HCT116 (cell line): ENCODE data around the gene SIL1. TPM values are rescaled to one million over a fixed set of nuclear protein-coding genes. Genes with fewer than 3 reads are reported as not detected.

Experiments
- ATAC-seq: fragments of 200-7000 bp; cut with Tn5 transposase; 2 replicates; pipeline ENCODE4 v1.9.1; 2020; ENCODE audit warnings: mild to moderate bottlenecking, moderate library complexity
- BruUV-seq: library from RNA; stranded (reverse); fragments of 400-500 nt; replicated peaks from 2 replicates; lab custom pipeline; 2021; lab: Mats Ljungman, UMichigan
- CTCF ChIA-PET: fragments of 300-600 bp; sonication (Branson Sonifier 250); formaldehyde crosslinking; loops from one replicate; lab custom pipeline; 2021; ENCODE audit warnings: antibody characterized with exemption; lab: Charles Lee
- POLR2A ChIA-PET: fragments of 300-600, 350-600 bp; sonication (Branson Sonifier 250); formaldehyde crosslinking; loops from one replicate; lab custom pipeline; 2021; ENCODE audit warnings: antibody characterized with exemption; lab: Charles Lee
- RAD21 ChIA-PET, 2 experiments: fragments of 300-600 bp; sonication (Branson Sonifier 250); formaldehyde crosslinking; loops; one replicate each; lab custom pipeline; 2023; ENCODE audit warnings: low total read pairs in 2 of 2; ENCODE audit not compliant: uncharacterized antibody in 2 of 2, unreplicated experiment in 2 of 2, low non-redundant PET in 1 of 2; lab: Charles Lee
- DNase-seq: peaks from one replicate; pipeline ENCODE4 v3.0.0-alpha.2; 2010; ENCODE audit warnings: low read depth, low spot score
- H2AFZ ChIP-seq: fragments of 200-600 bp; shearing (Covaris generic), sonication (generic); 2 replicates; pipeline ENCODE4 v1.6.1; 2017; ENCODE audit warnings: low read depth, mixed run types, mixed read lengths, antibody characterized with exemption, low read length; ENCODE audit not compliant: poor library complexity, severe bottlenecking
- H3K27ac ChIP-seq: 2 replicates; pipeline ENCODE4 v1.5.1; 2012; ENCODE audit warnings: low read depth, low read length
- H3K27me3 ChIP-seq: fragments of 200-600 bp; sonication (generic); 2 replicates; pipeline ENCODE4 v1.6.1; 2016; ENCODE audit warnings: mixed run types, low read length, mixed read lengths; ENCODE audit not compliant: insufficient read depth
- H3K36me3 ChIP-seq, 2 experiments: fragments of 200-500 bp in 1 of 2; fragments of 200-600 bp in 1 of 2; sonication (Bioruptor generic) in 1 of 2; sonication (generic) in 1 of 2; 2 replicates each; pipeline versions ENCODE4 v1.5.1 to v1.6.1; 2014 to 2016; ENCODE audit warnings: low read length in 2 of 2, inconsistent platforms in 1 of 2, mixed read lengths in 1 of 2, mixed run types in 1 of 2; ENCODE audit not compliant: insufficient read depth in 2 of 2, control insufficient read depth in 1 of 2
- H3K4me1 ChIP-seq, 2 experiments: fragments of 200-600 bp in 1 of 2; sonication (generic) in 1 of 2; 2 replicates each; pipeline versions ENCODE4 v1.5.1 to v1.6.1; 2012 to 2017; ENCODE audit warnings: low read length in 2 of 2, inconsistent platforms in 1 of 2, mild to moderate bottlenecking in 1 of 2, mixed read lengths in 1 of 2, mixed run types in 1 of 2, moderate library complexity in 1 of 2; ENCODE audit not compliant: insufficient read depth in 2 of 2, control insufficient read depth in 1 of 2
- H3K4me2 ChIP-seq: fragments of 200-600 bp; sonication (generic); 2 replicates; pipeline ENCODE4 v1.6.1; 2017; ENCODE audit warnings: mixed run types, low read length, mixed read lengths
- H3K4me3 ChIP-seq, 2 experiments: fragments of 200-600 bp in 1 of 2; sonication (generic) in 1 of 2; replicated peaks in 1 of 2; 2 replicates each; pipeline ENCODE4 v1.5.1; 2011 to 2016; ENCODE audit warnings: low read length in 2 of 2, control low read depth in 1 of 2, low read depth in 1 of 2, mild to moderate bottlenecking in 1 of 2, mixed read lengths in 1 of 2, mixed run types in 1 of 2
- H3K79me2 ChIP-seq: fragments of 200-600 bp; sonication (generic); 2 replicates; pipeline ENCODE4 v1.6.1; 2017; ENCODE audit warnings: mild to moderate bottlenecking, mixed run types, low read length, moderate library complexity, mixed read lengths; ENCODE audit not compliant: insufficient read depth
- H3K9ac ChIP-seq: fragments of 200-600 bp; sonication (generic); 2 replicates; pipeline ENCODE4 v1.6.1; 2016; ENCODE audit warnings: low read length, mixed read lengths
- H3K9me2 ChIP-seq: fragments of 200-600 bp; sonication (generic), shearing (Covaris generic); 2 replicates; pipeline ENCODE4 v1.6.1; 2017; ENCODE audit warnings: mixed run types, mild to moderate bottlenecking, moderate library complexity; ENCODE audit not compliant: insufficient read depth
- H3K9me3 ChIP-seq, 2 experiments: fragments of 200-500 bp in 1 of 2; fragments of 200-600 bp in 1 of 2; sonication (Bioruptor generic) in 1 of 2; sonication (generic) in 1 of 2; 2 replicates each; pipeline ENCODE4 v1.6.1; 2014 to 2017; ENCODE audit warnings: low read length in 2 of 2, mixed read lengths in 2 of 2, inconsistent platforms in 1 of 2, low read depth in 1 of 2, mild to moderate bottlenecking in 1 of 2, mixed run types in 1 of 2, moderate library complexity in 1 of 2; ENCODE audit not compliant: control insufficient read depth in 1 of 2, insufficient read depth in 1 of 2
- H4K20me1 ChIP-seq: fragments of 200-600 bp; sonication (generic), shearing (Covaris generic); 2 replicates; pipeline ENCODE4 v1.6.1; 2017; ENCODE audit warnings: mixed run types, mild to moderate bottlenecking, moderate library complexity; ENCODE audit not compliant: insufficient read depth
- EZH2 ChIP-seq: fragments of 200-600 bp; sonication (generic); IDR thresholded peaks from 2 replicates; pipeline ENCODE4 v1.6.1; 2017; ENCODE audit warnings: antibody characterized with exemption, mixed run types
- EZH2phosphoT487 ChIP-seq: fragments of 200-600 bp; IDR thresholded peaks from 2 replicates; pipeline ENCODE4 v1.6.1; 2018; ENCODE audit warnings: antibody characterized with exemption, borderline replicate concordance
- FOSL1 ChIP-seq: IDR thresholded peaks from 2 replicates; pipeline ENCODE4 v1.6.1; 2012; ENCODE audit warnings: low read depth
- POLR2A ChIP-seq: IDR thresholded peaks from 2 replicates; pipeline ENCODE4 v1.7.0; 2011; ENCODE audit warnings: borderline replicate concordance; ENCODE audit not compliant: insufficient read depth, insufficient read length; ENCODE audit errors: extremely low read depth
- POLR2AphosphoS5 ChIP-seq: IDR thresholded peaks from 2 replicates; pipeline ENCODE4 v1.6.1; 2011; ENCODE audit warnings: mild to moderate bottlenecking, low read depth, low read length, moderate library complexity
- RAD21 ChIP-seq: IDR thresholded peaks from 2 replicates; pipeline ENCODE4 v1.6.1; 2012; ENCODE audit warnings: low read depth, mild to moderate bottlenecking
- TCF7L2 ChIP-seq: IDR thresholded peaks from 2 replicates; pipeline ENCODE4 v1.7.0; 2011; ENCODE audit warnings: borderline replicate concordance, inconsistent platforms; ENCODE audit not compliant: insufficient read depth, insufficient read length; ENCODE audit errors: extremely low read depth
- ZNF274 ChIP-seq: fragments of 200-500 bp; sonication (Bioruptor generic); IDR thresholded peaks from 2 replicates; pipeline ENCODE4 v1.6.1; 2014; ENCODE audit warnings: mild to moderate bottlenecking, low read depth, low read length, inconsistent platforms
- intact Hi-C: fragments of 100-400 bp; cut with micrococcal nuclease; formaldehyde crosslinking; loops from 2 replicates; pipeline ENCODE4 v1.10.0; 2022
- total RNA-seq: library from RNA; stranded (reverse); gene quantifications from one replicate; pipeline ENCODE4 v1.2.1, GENCODE V29; 2021; ENCODE audit not compliant: unreplicated experiment
- TF ChIP-seq, protein P1 (sequence below): IDR thresholded peaks from 2 replicates; pipeline ENCODE4 v1.6.1; 2012

Gene SIL1
- total RNA-seq, 1 experiment from 2014 or later = 34.0 TPM

DNA sequence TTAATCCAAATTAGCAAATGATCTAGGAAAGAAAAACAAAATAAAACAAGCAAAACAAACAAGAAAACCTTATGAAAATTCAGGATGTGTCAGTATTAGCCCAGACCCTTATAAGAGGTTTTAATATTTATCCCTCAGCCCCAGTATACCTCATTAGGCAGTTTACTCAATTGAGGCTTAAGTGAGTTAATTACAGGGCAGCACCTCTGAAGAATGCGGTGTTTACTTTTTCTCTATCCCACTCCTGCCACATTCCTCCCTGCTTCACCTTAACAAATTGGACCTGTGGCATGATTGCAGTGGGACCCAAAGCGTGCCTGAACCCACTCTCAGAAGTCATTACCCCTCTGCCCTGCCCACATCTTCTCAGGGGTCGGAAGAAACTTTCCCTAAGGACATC, 67.1 kb downstream of the SIL1 start:
- no peaks in the 10 kb centered on the region for H3K9me2 ChIP-seq
- no peaks in the 10 kb centered on the region for H3K27me3 ChIP-seq
- intact Hi-C loops = no loop called here
- no peak overlapping the region for H3K4me3 ChIP-seq
- H3K4me1 ChIP-seq = no peaks in the 10 kb centered on the region; a peak in 1 of 4 replicates
- H3K36me3 ChIP-seq = no peaks in the 10 kb centered on the region; a peak in 1 of 4 replicates
- TF ChIP-seq RAD21 (no peak), POLR2AphosphoS5 (no peak), EZH2 (no peak)
- H3K4me2 ChIP-seq = no peak overlapping the region
- no peak overlapping the region for H2AFZ ChIP-seq
- ChIA-PET POLR2A (no interaction called here), RAD21 (no interaction called here), CTCF (no interaction called here)
- H3K79me2 ChIP-seq = no peaks in the 10 kb centered on the region
- BruUV-seq = no TSS peak
- no peaks in the 10 kb centered on the region for H3K9me3 ChIP-seq
- DNase-seq = no peak
- no peak overlapping the region for H3K9ac ChIP-seq
- no peak for ATAC-seq
- H4K20me1 ChIP-seq = no peaks in the 10 kb centered on the region
- H3K27ac ChIP-seq = no peak overlapping the region

DNA sequence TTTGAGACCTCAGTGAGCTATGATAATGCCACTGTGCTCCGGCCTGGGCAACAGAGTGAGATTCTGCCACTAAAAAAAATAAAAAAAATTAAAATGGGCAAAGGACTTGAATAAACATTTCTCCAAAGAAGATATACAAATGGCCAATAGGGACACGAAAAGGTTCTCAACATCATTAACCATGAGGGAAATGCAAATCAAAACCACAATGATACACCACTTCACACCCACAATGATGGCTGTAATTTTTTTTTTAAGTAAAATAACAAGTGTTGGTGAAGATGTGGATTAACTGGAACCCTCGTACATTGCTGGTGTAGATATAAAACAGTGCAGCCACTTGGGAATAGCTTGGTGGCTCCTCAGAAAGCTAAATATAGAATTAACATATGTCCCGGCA, 68.0 kb downstream of the SIL1 start:
- TF ChIP-seq, protein P1, sequence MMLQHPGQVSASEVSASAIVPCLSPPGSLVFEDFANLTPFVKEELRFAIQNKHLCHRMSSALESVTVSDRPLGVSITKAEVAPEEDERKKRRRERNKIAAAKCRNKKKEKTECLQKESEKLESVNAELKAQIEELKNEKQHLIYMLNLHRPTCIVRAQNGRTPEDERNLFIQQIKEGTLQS = no peak
- TF ChIP-seq POLR2A (no peak), EZH2phosphoT487 (no peak), FOSL1 (no peak), POLR2AphosphoS5 (no peak), TCF7L2 (no peak), ZNF274 (no peak)
- RAD21 ChIA-PET = no interaction called here
- POLR2A ChIA-PET = no interaction called here
- H3K9me2 ChIP-seq = no peaks in the 10 kb centered on the region
- H3K4me1 ChIP-seq = no peaks in the 10 kb centered on the region; a peak in 1 of 4 replicates
- H3K9ac ChIP-seq = no peak overlapping the region
- CTCF ChIA-PET = no interaction called here
- ATAC-seq (no peak), DNase-seq (no peak)
- no TSS peak for BruUV-seq
- H3K27ac ChIP-seq = no peak overlapping the region
- no peaks in the 10 kb centered on the region for H3K9me3 ChIP-seq
- H3K27me3 ChIP-seq = no peaks in the 10 kb centered on the region
- H3K4me2 ChIP-seq = no peak overlapping the region
- H4K20me1 ChIP-seq = no peaks in the 10 kb centered on the region
- no peaks in the 10 kb centered on the region for H3K79me2 ChIP-seq
- H3K36me3 ChIP-seq = no peaks in the 10 kb centered on the region; a peak in 1 of 4 replicates
- H2AFZ ChIP-seq = no peak overlapping the region
- no peak overlapping the region for H3K4me3 ChIP-seq
- intact Hi-C loops = no loop called here
